Right renal cortex interstitium (tissue), 3 donors: ENCODE results near the gene GPATCH1. TPM values are rescaled to one million over a fixed set of nuclear protein-coding genes. Genes with fewer than 3 reads are reported as not detected.

Experiments
- DNase-seq, 3 donors: peaks; one replicate each; pipeline ENCODE4 v3.0.0-alpha.2; 2013; ENCODE audit warnings: low read depth in 3 of 3, low spot score in 2 of 3
- polyA plus RNA-seq, 3 donors: library from polyadenylated mRNA; unstranded; fragments of 120-200 nt; gene quantifications; one replicate each; pipeline ENCODE4 v1.2.1, GENCODE V29; 2013; ENCODE audit not compliant: insufficient read length in 3 of 3

Gene GPATCH1
- polyA plus RNA-seq, 3 donors = 12.4 to 13.2 (median 12.7) TPM

- no peak for DNase-seq
These were observed 18.1 kb upstream of the GPATCH1 start for GRCh38 chr19:33062902-33063301.

DNA sequence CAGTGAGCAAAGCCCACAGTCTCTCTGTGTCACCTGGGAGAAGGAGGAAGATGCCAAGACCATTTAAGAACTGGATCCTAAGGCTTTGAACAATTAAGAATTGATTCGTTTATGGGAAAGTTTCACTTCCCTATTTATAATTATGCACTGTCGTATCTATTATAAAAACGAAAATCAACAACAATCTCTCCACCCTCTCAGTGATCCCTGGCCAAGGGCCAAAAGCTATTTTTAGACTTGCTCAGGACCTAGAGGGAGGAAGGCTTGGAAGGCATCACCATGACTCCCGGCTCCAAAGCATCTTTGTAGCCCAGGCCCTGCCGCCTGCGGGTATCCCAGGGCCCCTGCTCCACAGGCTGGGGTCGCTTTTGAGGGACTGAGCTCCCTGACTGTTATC is 17.6 kb upstream of the GPATCH1 start:
- no peak for DNase-seq

GRCh38 chr19:33063753-33064457 is 17.1 kb upstream of the GPATCH1 start:
- no peak for DNase-seq

DNA sequence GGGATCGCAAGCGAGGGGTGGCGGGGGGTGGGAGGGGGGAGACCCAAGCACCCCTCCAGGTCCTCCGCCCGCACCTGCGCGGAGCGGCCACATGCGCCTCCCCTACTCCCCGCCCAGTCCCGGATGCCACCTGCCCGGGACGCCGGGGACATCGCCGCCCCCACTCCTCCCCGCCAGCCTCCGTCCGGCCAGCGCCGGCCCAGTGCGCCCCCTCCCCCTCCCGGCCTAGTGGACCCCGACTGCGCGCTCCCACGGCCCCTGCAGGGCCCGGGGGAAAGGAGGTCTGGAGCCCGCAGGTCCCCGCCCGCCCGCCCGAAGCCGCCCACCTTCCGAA is 16.6 kb upstream of the GPATCH1 start:
- DNase-seq = no peak

DNA sequence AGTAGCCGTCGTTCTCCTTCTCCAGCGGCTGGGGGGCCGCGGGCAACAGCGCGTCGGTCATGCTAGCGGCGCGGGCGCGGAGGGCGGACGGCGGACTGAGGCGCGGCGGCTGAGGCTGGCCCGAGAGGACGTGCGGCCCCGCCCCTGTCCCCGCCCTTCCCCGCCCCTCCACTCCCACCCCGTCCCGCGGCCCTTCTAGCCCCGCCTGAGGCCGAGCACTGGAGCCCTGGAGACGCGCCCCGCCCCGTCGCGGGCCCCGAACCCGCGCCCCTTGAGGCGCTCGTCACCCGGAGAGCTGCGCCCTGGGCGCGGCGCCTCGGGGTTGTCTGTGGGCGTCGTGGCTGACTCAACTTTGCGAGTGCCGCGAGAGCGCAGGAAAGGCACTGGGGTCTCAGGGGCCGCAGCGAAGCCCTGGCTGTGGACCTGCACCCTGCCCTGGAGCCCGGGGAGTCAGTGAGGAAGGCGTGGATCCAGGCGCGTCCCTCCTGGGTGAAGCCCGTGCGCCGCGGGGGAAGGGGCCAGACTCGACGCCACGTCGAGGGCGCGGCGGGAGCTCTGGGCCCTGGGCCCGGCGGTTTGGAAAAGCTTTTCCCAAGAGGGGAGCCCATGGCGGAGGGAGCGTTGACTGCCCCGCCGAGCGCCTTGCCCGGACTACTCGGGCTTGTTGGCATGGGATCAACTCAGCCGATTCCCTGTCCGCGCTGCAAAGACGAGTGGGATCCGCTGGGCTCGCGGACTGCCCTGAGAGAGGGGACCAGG is 16.0 kb upstream of the GPATCH1 start, which contains the start of gene RHPN2:
RHPN2 (minus strand) TSS at position 97 of the 759 bp plus-strand sequence; CDS start at position 61, 36 bp downstream.
- DNase-seq = peak in 1 of 3 donors; percentile 56

- no peak for DNase-seq
These were observed 14.4 kb upstream of the GPATCH1 start for GRCh38 chr19:33066543-33066942.

- DNase-seq = no peak
These were observed 13.9 kb upstream of the GPATCH1 start for GRCh38 chr19:33067121-33067520.

GRCh38 chr19:33071887-33072286 is 9.1 kb upstream of the GPATCH1 start:
- no peak for DNase-seq

GRCh38 chr19:33075519-33075918 is 5.5 kb upstream of the GPATCH1 start:
- no peak for DNase-seq

- no peak for DNase-seq
These were observed 4.7 kb downstream of the GPATCH1 start for GRCh38 chr19:33085570-33086128.

DNA sequence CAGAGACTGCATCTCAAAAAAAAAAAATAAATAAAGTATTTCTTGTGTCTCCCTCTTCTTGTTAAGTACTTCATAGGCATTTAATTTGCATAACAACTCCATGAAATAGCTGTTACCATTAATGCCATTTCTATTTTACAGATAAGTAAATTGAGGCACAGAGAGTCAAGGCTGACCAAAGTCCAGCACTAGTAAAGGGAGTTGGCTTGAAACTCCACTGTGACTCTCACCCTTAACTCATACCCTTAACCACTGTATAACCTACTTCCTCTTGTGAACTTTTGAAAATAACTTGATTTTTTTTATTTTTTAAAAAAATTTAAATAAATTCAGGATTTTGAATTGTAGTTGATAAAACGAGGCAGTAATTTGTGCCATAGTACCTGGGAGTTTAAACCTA is 6.0 kb downstream of the GPATCH1 start:
- no peak for DNase-seq

DNA sequence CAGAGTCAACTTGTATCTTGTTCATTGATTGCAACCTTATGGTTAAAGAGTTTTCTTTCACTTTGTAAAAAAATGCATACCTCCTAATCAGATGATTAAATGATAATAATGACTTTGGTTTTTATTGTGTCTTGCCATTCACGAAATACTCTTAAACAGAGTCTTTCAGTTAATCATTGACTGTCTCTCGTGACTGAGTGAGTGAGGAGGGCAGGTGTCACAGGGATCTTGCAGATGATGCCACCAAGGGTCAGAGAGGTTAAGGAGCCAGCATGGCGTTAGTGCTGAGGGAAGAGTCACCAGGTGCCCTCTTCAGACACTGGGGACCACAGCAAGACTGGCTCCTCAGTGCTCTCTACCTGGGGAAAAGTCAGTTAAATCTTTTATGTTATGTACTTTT is 8.0 kb downstream of the GPATCH1 start:
- DNase-seq = no peak

DNA sequence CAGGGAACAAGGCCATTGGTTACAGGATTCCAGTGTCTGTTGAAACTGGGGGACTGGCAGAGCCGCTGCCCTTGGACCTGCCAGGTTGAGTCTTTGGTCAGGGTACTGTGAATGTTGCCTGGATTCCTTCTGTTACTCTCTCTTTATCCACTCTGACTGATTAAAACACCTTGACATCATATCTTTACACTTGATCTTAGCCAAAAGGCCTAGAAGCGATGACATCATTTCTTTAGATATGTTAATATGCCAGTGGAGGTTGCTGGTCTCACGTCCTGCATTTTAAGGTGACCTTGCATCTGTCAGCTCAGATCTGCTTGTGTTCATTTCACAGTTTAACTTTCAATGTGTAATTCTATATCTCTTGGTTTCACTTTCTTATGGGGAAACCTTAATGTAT is 9.2 kb downstream of the GPATCH1 start:
- DNase-seq = no peak

DNA sequence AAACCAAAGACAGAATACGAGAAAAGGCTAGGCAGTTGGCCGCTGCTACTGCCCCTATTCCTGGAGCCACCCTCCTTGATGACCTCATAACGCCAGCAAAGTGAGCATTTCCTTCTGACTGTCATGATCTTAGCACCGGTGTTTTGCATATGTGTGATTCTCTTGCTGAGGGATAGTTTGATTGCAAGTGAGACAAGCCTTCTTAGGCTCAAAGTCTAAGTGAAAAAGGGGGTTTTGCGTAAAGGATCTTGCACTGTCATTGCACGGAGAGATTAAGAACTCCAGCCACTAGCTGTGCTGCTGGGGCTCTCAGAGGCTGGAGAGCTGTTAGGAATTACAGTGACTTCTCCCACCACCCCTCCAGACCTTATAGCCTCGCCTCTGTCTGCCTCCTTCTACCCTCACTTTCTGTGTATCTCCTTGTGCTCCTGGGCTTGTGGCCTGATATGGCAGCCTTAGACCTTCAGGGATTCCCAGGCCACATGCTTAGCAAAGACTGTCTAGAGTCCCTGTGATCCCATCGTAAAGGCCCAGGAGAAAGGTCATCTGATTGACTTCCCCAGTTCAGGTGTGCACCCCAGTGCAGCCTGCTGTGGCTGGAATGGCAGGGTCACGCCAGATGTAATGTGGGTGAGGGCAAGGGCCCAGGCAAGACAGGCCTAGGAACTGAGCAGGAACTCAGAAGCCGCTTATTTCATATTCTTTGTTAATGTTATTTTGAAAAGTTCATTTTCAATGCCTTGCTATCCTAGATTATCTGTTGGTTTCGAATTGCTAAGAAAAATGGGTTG is 12.6 kb downstream of the GPATCH1 start:
- no peak for DNase-seq

DNA sequence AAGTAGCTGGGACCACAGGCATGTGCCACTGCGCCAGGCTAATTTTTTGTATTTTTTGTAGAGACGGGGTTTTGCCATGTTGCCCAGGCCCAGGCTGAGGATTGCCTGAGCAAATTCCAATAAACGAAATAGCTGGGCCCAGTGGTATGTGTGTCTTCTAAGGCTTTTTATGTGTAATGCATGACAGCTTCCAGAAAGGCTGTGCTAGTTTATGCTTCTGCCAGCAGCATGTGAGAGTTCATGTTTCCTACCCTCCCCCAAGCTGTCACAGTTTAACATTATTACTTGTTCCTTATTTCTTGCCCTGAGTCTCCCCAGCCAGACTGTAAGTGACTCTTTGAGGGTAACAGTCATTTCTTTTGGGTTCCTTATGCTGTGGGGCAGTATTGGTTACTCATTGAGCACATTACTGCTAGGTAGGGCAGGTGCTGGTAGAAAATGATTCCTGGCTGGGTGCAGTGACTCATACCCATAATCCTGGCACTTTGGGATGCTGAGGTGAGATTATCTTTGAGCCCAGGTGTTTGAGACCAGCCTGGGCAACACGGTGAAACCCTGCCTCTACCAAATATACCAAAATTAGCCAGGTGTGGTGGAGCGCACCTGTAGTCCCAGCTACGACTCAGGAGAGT is 13.6 kb downstream of the GPATCH1 start:
- DNase-seq = peak in 2 of 3 donors; percentile 37 to 41

DNA sequence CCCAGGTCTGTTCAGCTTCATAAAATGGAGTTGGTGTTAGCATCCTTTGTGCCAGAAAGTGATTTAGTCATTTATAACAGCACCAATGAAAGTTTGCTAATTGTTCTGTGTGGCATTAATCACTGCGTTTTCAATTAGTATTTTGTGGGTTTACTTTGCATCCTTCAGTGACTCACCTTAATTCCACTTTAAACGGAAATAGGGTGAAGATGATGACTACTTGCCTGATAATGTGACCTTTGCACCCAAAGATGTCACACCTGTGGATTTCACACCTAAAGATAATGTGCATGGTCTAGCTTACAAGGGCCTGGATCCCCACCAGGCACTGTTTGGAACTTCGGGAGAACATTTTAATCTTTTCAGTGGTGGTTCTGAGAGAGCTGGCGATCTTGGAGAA is 15.0 kb downstream of the GPATCH1 start:
- no peak for DNase-seq

DNA sequence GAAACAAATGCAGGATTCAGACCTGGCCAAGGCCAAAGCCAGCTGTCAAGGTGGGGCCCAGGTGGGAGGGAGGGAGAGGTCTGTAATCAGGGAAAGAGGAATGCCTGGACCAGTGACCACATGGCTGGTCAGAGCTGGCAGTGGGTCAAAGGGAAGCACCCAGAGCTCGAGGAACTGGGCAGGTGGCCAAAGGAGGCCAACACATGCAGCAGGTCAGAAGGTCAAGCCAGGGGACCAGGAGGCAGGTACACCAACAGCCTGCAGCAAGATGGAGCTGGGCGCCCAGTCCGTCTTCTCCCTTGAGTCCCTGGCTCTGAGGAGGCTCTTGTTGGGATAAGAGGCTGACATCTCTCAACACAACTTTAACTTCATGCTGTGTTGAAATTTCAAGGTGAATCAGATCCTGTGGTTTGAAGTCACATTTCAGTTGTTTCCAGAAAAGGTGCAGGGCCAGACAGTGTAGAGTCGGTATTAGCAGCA is 17.1 kb downstream of the GPATCH1 start:
- no peak for DNase-seq

DNA sequence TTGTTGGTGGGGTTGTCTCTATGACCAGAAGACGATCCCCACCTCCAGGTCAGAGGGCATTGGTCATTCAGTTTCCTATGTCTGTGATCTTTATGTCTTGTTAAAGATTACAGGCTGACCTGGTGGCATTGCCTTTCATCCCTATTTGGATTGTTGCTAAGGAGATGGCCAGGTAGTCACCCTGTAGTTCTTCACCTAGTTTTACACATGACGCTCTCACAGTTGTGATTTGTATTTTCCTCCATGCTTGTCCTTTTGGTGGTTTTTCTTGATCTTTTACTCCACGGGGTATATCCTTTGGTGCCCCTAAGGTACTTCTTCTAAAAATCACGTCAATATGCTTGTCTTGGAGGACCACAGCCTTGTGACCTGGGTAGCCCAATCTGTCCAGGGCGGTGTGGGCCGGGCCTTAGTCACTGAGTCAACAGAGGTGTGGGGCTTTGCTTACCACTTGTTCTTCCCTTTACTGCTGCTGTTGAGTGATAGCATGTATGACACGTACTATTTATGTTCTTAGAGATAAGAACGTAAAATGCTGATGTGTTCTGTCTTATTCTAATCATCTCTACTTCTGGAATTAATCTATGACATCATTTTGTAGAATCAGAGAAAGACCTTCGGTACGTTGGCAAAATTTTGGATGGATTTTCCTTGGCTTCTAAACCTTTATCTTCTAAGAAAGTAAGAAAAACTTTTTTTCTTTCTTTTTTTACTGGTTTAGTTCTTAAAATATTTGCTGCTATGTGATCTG is 20.1 kb downstream of the GPATCH1 start:
- DNase-seq = no peak

DNA sequence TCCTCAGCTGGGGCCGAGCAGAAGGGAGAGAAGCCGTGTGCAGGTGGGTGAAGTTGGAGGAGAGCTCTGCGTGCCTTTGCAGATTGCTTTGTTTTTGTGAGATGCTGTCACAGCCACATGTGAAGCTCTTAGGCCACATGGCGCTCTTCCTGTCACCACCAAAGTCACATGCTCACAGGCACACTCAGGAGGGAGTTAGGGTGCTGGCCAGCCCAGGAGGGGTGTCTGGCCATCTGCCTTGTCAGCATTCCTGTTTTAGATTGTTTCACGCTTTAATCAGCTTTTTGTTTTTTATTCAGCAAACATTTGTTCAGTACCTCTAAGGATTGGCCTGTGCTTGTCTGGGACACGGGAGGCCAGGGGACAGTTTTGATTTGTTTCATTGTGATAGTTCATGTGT is 21.9 kb downstream of the GPATCH1 start:
- no peak for DNase-seq

DNA sequence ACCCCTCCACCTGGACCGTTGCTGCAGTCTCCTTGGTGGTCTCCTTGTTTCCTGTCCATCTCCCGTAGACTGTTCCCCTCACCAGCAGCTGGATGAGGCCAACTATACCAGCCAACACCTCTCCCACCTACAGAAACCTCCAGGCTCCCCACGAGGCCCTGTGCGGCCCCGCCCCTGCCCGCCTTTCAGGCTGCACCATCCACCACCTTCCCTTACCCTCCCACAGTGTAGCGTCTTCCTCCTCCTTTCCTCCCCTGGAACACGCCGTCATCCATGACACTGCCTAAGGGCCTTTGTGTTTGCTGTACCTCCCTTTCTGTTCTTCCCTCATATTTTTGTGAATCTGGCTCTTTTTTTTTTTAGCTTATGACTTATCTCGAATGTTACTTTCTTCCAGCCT is 27.2 kb downstream of the GPATCH1 start:
- DNase-seq = no peak
